C4-2B (cell line): Measurements from ENCODE around the gene IRGM.
A peak's percentile ranks its signal among the peaks of the same experiment; 100 is the strongest.
"Not testable (repeated sequence)": the region's sequence is repeated elsewhere in the genome, so short reads cannot be mapped to it uniquely, and the experiment has no call there.

ENCODE experiments used
- H3K27ac ChIP-seq: fragments of 450-650 bp; 2 replicates; pipeline ENCODE4 v1.5.1; 2017
- ZFX ChIP-seq: fragments of 450-650 bp; IDR thresholded peaks from 2 replicates; pipeline ENCODE4 v1.6.1; 2017
- TF ChIP-seq, protein P1 (sequence below): fragments of 450-650 bp; conservative IDR thresholded peaks from 2 replicates; pipeline ENCODE4 v1.5.1; 2017; ENCODE audit warnings: mild to moderate bottlenecking

IRGM gene

DNA sequence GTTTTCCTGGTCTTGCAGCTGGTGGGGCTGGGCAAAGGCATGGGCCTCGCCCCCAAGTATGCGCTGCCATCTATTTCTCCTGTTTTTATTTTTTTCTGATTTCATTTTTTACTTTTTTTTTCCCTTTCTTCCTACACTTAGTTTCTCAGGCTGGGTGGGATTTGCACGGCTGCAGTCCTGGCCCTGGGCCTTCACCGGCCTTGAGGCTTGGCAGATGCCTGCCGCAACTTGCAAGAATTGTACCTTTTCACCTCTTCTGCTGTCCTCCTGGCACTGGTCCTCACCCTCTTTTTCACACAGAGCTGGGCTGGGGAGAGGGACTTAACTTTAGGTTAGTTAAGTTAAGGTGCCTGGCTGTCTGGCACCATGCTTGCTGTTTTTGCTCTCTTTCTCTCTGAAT, 10.3 kb upstream of the IRGM start:
- TF ChIP-seq, protein P1, sequence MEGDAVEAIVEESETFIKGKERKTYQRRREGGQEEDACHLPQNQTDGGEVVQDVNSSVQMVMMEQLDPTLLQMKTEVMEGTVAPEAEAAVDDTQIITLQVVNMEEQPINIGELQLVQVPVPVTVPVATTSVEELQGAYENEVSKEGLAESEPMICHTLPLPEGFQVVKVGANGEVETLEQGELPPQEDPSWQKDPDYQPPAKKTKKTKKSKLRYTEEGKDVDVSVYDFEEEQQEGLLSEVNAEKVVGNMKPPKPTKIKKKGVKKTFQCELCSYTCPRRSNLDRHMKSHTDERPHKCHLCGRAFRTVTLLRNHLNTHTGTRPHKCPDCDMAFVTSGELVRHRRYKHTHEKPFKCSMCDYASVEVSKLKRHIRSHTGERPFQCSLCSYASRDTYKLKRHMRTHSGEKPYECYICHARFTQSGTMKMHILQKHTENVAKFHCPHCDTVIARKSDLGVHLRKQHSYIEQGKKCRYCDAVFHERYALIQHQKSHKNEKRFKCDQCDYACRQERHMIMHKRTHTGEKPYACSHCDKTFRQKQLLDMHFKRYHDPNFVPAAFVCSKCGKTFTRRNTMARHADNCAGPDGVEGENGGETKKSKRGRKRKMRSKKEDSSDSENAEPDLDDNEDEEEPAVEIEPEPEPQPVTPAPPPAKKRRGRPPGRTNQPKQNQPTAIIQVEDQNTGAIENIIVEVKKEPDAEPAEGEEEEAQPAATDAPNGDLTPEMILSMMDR = no peak
- no peak for TF ChIP-seq ZFX
- no peak overlapping the region for H3K27ac ChIP-seq

DNA sequence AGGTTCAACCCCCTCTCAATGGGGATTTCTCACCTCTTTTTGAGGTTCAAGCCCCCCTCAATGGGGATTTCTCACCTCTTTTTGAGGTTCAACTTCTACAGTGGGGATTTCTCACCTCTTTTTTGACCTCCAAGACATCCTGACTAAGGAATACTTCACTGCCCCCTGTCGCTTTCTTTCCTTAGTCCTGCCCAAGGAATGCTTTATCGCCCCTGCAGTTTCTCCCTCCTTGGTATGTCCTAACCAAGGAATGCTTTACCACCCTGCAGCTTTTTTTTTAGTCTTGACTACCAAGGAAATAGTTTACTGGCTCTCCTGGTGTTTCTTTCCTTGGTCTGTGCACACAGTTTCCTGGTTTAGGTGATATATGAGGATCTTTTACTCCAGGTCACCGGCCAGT, 9.6 kb upstream of the IRGM start:
- H3K27ac ChIP-seq = no peak overlapping the region
- TF ChIP-seq ZFX = no peak
- TF ChIP-seq, protein P1 = no peak

DNA sequence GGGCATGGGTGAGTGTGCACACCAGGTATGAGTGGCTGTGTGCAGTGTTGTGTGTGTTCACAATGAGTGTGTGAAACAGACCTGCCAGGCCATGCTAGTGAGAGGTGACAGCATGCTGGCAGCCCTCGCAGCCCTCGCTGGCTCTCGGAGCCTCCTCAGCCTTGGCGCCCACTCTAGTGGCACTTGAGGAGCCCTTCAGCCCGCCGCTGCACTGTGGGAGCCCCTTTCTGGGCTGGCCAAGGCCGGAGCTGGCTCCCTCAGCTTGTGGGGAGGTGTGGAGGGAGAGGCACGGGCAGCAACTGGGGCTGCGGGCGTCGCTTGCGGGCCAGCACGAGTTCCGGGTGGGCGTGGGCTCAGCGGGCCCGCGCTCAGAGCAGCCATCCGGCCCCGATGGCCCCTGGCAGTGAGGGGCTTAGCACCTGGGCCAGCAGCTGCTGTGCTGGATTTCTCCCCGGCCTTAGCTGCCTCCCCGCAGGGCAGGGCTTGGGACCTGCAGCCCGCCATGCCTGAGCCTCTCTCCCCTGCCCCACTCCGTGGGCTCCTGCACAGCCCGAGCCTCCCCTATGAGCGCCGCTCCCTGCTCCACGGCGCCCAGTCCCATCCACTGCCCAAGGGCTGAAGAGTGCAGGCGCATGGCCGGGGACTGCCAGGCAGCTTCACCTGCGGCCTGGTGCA, 999 bp upstream of the IRGM start:
- not testable (repeated sequence) for H3K27ac ChIP-seq

DNA sequence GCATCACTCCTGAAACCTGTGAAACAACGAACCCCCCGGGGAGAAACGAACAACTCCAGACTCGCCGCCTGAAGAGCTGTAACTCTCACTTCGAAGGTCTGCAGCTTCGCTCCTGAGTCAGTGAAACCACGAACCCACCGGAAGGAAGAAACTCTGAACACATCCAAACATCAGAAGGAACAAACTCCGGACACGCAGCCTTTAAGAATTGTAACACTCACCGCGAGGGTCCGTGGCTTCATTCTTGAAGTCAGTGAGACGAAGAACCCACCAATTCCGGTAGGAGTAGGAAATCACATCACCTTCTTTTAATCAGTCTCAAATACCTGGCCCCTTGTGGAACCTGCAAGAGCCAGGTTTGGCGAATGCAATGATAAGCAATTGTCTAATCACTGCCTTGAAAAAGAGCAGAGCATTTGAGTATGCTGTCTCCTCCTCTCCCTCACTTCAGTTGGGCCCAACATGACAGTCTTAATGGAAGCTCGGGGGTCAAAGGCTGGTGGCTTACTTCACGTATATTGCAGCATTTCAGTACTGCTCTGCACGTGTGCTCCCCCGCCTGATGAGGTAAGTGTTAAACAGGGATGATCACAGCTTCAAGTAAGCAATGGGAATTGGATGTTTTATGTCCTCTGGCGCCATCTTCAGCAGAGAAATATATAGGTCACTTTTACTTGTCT, 473 bp downstream of the IRGM start:
- H3K27ac ChIP-seq = no peak overlapping the region
- TF ChIP-seq, protein P1 = peak; percentile 89
- no peak for TF ChIP-seq ZFX

DNA sequence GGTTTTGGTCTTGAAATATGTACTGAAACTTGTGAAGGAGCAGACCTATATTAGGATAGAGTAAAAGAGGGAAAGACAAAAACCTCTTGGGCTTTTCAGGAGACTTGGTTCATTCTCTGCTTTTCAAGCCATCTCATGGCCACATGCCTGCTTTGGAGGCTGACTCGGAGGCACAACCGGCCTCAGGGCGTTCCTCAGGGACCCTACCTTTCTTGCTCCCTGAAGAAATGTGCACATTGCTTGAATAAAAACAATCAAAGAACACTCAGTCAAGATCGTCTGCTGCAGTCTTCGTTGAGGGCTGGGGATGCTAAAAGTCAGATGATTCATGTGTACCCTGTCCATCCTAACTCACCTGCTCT, 994 bp downstream of the IRGM start:
- H3K27ac ChIP-seq = no peak overlapping the region
- TF ChIP-seq ZFX = no peak
- TF ChIP-seq, protein P1 = peak; percentile 62

DNA sequence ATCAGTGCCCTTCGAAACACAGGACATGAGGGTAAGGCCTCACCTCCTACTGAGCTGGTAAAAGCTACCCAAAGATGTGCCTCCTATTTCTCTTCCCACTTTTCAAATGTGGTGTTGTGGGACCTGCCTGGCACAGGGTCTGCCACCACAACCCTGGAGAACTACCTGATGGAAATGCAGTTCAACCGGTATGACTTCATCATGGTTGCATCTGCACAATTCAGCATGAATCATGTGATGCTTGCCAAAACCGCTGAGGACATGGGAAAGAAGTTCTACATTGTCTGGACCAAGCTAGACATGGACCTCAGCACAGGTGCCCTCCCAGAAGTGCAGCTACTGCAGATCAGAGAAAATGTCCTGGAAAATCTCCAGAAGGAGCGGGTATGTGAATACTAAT, 1.9 kb downstream of the IRGM start:
- TF ChIP-seq, protein P1 = no peak
- no peak for TF ChIP-seq ZFX
- H3K27ac ChIP-seq = no peak overlapping the region

DNA sequence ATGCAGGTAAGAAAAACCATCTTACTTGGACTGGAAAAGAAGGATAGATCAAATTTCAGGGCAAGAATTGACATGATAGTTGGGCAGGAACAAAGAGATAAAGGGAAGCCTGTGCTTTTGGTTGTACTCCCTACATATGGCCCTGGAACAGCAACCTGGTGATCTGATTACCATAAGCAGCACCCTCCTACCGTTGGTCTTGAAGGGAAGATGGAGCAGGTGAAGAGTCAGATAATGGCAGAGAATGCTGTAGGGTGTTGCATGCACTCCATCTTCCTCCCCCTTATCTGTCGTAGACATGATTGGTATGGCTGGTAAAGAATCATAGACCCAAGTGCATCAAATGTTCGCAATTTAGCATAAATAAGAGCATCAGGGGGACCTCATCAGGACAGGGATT, 4.7 kb downstream of the IRGM start:
- TF ChIP-seq, protein P1 = no peak
- no peak for TF ChIP-seq ZFX
- no peak overlapping the region for H3K27ac ChIP-seq

DNA sequence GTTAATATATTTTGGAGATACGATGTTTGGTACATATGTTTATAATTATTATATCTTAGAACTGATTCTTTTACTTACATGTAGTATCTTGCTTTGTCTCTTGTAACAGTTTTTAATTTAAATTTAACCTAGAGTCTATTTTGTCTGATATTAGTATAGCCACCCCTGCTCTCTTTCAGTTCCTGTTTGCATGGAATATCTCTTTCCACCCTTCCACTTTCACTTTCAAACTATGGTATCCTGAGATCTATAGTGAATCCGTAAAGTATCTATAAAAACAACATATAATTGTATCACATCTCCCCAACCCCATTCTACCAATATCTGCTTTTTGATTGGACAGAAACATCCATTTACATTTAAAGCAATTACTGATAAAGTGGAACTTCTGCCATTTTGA, 7.2 kb downstream of the IRGM start:
- TF ChIP-seq, protein P1 = no peak
- no peak for TF ChIP-seq ZFX

DNA sequence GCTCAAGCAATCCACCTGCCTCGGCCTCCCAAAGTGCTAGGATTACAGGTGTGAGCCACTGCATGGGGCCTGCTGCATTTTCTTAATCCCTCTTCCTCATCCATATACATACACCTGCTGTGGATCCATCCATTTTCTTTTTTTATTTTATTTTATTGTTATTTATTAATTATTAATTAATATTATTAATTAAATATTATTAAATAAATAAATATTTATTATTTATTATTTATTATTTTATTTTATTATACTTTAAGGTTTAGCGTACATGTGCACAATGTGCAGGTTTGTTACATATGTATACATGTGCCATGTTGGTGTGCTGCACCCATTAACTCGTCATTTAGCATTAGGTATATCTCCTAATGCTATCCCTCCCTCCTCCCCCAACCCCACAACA, 10.4 kb downstream of the IRGM start:
- not testable (repeated sequence) for H3K27ac ChIP-seq

More for the DNA sequence above, 7.2 kb downstream of the IRGM start:
- H3K27ac ChIP-seq = no peak overlapping the region
